Smooth muscle cell (in vitro differentiated cells): ENCODE data around the gene PRR5L. TPM values are rescaled to one million over a fixed set of nuclear protein-coding genes. Genes with fewer than 3 reads are reported as not detected.

ENCODE experiments used
- DNase-seq: peaks from one replicate; lab custom pipeline; 2025; ENCODE audit not compliant: unreplicated experiment; lab: John Stamatoyannopoulos, UW
- H2AFZ ChIP-seq: fragments of 200-600 bp; sonication (generic); 2 replicates; pipeline ENCODE4 v1.6.0; 2016; ENCODE audit warnings: antibody characterized with exemption, low read depth, mild to moderate bottlenecking
- H3F3A ChIP-seq: fragments of 200-600 bp; sonication (generic); 2 replicates; pipeline ENCODE4 v1.6.0; 2017; ENCODE audit warnings: antibody characterized with exemption, low read depth
- H3K27ac ChIP-seq: fragments of 200-600 bp; sonication (generic); 2 replicates; pipeline ENCODE4 v1.5.1; 2016; ENCODE audit warnings: low read depth, mild to moderate bottlenecking
- H3K27me3 ChIP-seq: fragments of 200-600 bp; sonication (generic); 2 replicates; pipeline ENCODE4 v1.6.1; 2016; ENCODE audit warnings: low read depth, mild to moderate bottlenecking
- H3K36me3 ChIP-seq: fragments of 200-600 bp; sonication (generic); 2 replicates; pipeline ENCODE4 v1.5.1; 2016; ENCODE audit warnings: low read depth
- H3K4me1 ChIP-seq: fragments of 200-600 bp; sonication (generic); 2 replicates; pipeline ENCODE4 v1.5.1; 2016; ENCODE audit warnings: low read depth
- H3K4me2 ChIP-seq: fragments of 200-600 bp; sonication (generic); 2 replicates; pipeline ENCODE4 v1.6.0; 2016; ENCODE audit warnings: mild to moderate bottlenecking
- H3K4me3 ChIP-seq: fragments of 200-600 bp; sonication (generic); 2 replicates; pipeline ENCODE4 v1.5.1; 2016; ENCODE audit warnings: mild to moderate bottlenecking
- H3K79me2 ChIP-seq: fragments of 200-600 bp; sonication (generic); 2 replicates; pipeline ENCODE4 v1.6.0; 2016; ENCODE audit warnings: low read depth, mild to moderate bottlenecking
- H3K9ac ChIP-seq: fragments of 200-600 bp; sonication (generic); 2 replicates; pipeline ENCODE4 v1.6.0; 2016; ENCODE audit warnings: low read depth
- H3K9me3 ChIP-seq: fragments of 200-600 bp; sonication (generic); replicated peaks from 2 replicates; pipeline ENCODE4 v1.5.1; 2016; ENCODE audit warnings: low read depth
- H4K20me1 ChIP-seq: fragments of 200-600 bp; sonication (generic); 2 replicates; pipeline ENCODE4 v1.6.0; 2016; ENCODE audit warnings: low read depth
- CTCF ChIP-seq: fragments of 200-600 bp; sonication (generic); IDR thresholded peaks from 2 replicates; pipeline ENCODE4 v1.5.1; 2017; ENCODE audit warnings: borderline replicate concordance, mild to moderate bottlenecking, antibody characterized with exemption; ENCODE audit not compliant: insufficient read depth, poor library complexity, severe bottlenecking
- WGBS: methylation state at CpG from one replicate; pipeline ENCODE4 v1.1.7; 2016; ENCODE audit warnings: low lambda C conversion rate; 5-methylcytosine and 5-hydroxymethylcytosine counted together
- polyA plus RNA-seq: library from polyadenylated mRNA; unstranded; fragments of >200 nt; fragmentation: Nextera tagmentation; extraction: Ambion mirVana; gene quantifications from 2 replicates; pipeline ENCODE4 v1.2.1, GENCODE V29; 2016
- total RNA-seq: library from RNA; depleted of rRNA; stranded (reverse); fragments of >200 nt; gene quantifications from 2 replicates; pipeline ENCODE4 v1.2.3, GENCODE V29; 2014

The PRR5L gene
- total and polyA plus RNA-seq, 2 experiments from 2014 or later: 21.4 to 41.4 TPM

GRCh38 chr11:36311926-36312595 lies 16.0 kb downstream of the PRR5L start:
- no peak for DNase-seq
- Histone ChIP-seq H3K27me3 (no peaks in the 10 kb centered on the region), H3K9me3 (no peaks in the 10 kb centered on the region), H3K79me2 (no peaks in the 10 kb centered on the region), H3K36me3 (no peaks in the 10 kb centered on the region), H3F3A (no peaks in the 10 kb centered on the region), H3K4me1 (no peaks in the 10 kb centered on the region), H3K9ac (no peak overlapping the region), H3K27ac (no peak overlapping the region), H4K20me1 (no peaks in the 10 kb centered on the region), H3K4me3 (no peak overlapping the region), H2AFZ (no peak overlapping the region), H3K4me2 (no peak overlapping the region)
- WGBS: 83% methylated on average over 4 of the region's 4 CpGs
- no peak for TF ChIP-seq CTCF

DNA sequence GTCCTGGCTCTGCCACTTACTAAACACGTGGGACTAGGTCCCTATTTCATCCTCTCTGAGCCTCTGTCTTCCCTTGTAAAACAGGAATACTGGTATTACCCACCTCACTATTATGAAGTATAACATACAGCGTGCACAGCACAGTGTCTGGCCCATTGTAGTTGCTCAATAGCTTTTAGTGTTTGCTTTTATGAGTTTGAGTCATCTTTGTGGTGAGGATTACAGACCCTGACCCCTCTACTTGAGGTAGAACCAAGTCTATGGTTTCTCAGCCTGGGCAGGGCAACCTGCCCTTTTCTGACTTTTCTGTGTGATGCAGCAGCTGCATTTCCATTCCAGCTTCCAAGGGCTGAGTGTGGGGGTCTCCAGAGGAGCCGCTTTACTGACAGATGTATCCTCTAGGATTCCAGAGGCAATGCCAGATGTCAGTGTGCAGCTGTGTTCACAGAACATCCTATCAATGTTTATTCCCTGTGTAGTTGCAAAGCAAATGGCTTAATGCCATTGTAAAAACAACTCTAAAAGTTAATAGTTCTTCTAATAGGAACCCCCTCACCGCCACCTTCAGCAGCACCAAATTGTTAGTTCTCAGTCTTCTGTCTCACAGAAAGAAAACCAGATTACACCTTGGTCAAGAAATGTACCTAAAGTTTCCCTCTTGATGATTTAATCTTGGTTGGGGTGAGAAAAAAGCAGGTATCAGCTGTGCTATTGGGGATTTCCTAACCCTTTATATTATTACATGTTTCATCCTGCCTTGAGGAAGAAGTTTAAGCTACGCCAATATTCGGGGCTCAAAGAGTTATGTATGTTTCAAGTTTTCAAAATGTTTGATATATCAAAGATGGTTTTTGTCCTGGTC lies 16.8 kb downstream of the PRR5L start:
- H3K27me3 ChIP-seq: no peaks in the 10 kb centered on the region
- no peak overlapping the region for H3K9ac ChIP-seq
- no peaks in the 10 kb centered on the region for H3K4me1 ChIP-seq
- no peaks in the 10 kb centered on the region for H3K9me3 ChIP-seq
- H3K4me3 ChIP-seq: no peak overlapping the region
- WGBS: 71% methylated on average over 6 of the region's 6 CpGs
- no peak for DNase-seq
- H2AFZ ChIP-seq: no peak overlapping the region
- no peak for TF ChIP-seq CTCF
- H4K20me1 ChIP-seq: no peaks in the 10 kb centered on the region
- no peaks in the 10 kb centered on the region for H3K79me2 ChIP-seq
- H3K36me3 ChIP-seq: no peaks in the 10 kb centered on the region
- H3K27ac ChIP-seq: no peak overlapping the region
- no peaks in the 10 kb centered on the region for H3F3A ChIP-seq
- H3K4me2 ChIP-seq: no peak overlapping the region

GRCh38 chr11:36313750-36314433 lies 17.8 kb downstream of the PRR5L start:
- no peak overlapping the region for H3K4me2 ChIP-seq
- TF ChIP-seq CTCF: no peak
- H3K27ac ChIP-seq: no peak overlapping the region
- DNase-seq: no peak
- no peak overlapping the region for H2AFZ ChIP-seq
- no peaks in the 10 kb centered on the region for H3K4me1 ChIP-seq
- H4K20me1 ChIP-seq: no peaks in the 10 kb centered on the region
- H3K36me3 ChIP-seq: no peaks in the 10 kb centered on the region
- no peaks in the 10 kb centered on the region for H3F3A ChIP-seq
- 85% methylated on average over 3 of the region's 3 CpGs for WGBS
- H3K79me2 ChIP-seq: no peaks in the 10 kb centered on the region
- no peaks in the 10 kb centered on the region for H3K9me3 ChIP-seq
- H3K27me3 ChIP-seq: no peaks in the 10 kb centered on the region
- H3K4me3 ChIP-seq: no peak overlapping the region
- H3K9ac ChIP-seq: no peak overlapping the region
